Peyer's patch (tissue), 4 donors: Measurements from ENCODE around the gene TMEM235.

Experiments
- CTCF ChIP-seq, 6 experiments: fragments of 450-650 bp in 4 of 6; fragments of 200-600 bp in 2 of 6; sonication (generic) in 1 of 6; IDR thresholded peaks; one replicate each; pipeline ENCODE4 v1.5.1; 2017 to 2019; ENCODE audit warnings: antibody characterized with exemption in 6 of 6, mild to moderate bottlenecking in 3 of 6, moderate library complexity in 1 of 6
- POLR2A ChIP-seq, 2 donors: fragments of 450-650 bp; IDR thresholded peaks; one replicate each; pipeline ENCODE4 v1.5.1; 2017; ENCODE audit warnings: antibody characterized with exemption in 2 of 2, mild to moderate bottlenecking in 2 of 2, moderate library complexity in 2 of 2

- TF ChIP-seq CTCF (IDR thresholded peaks at IDR 0.05) (no peak), POLR2A (IDR thresholded peaks at IDR 0.05) (no peak)
Observed at GRCh38 chr17:78263736-78264340, 32.4 kb downstream of the TMEM235 start.
